Effector CD4-positive, alpha-beta T cell (primary cell): ENCODE results near the gene AFAP1L1. TPM values are rescaled to one million over a fixed set of nuclear protein-coding genes. Genes with fewer than 3 reads are reported as not detected.
A peak's percentile ranks its signal among the peaks of the same experiment; 100 is the strongest.

Source experiments
- DNase-seq: peaks from one replicate; pipeline ENCODE4 v3.0.0-alpha.2; 2020
- total RNA-seq: gene quantifications from one replicate; lab custom pipeline; 2026; lab: John Stamatoyannopoulos, UW

The AFAP1L1 gene
- total RNA-seq, result not detected

DNA sequence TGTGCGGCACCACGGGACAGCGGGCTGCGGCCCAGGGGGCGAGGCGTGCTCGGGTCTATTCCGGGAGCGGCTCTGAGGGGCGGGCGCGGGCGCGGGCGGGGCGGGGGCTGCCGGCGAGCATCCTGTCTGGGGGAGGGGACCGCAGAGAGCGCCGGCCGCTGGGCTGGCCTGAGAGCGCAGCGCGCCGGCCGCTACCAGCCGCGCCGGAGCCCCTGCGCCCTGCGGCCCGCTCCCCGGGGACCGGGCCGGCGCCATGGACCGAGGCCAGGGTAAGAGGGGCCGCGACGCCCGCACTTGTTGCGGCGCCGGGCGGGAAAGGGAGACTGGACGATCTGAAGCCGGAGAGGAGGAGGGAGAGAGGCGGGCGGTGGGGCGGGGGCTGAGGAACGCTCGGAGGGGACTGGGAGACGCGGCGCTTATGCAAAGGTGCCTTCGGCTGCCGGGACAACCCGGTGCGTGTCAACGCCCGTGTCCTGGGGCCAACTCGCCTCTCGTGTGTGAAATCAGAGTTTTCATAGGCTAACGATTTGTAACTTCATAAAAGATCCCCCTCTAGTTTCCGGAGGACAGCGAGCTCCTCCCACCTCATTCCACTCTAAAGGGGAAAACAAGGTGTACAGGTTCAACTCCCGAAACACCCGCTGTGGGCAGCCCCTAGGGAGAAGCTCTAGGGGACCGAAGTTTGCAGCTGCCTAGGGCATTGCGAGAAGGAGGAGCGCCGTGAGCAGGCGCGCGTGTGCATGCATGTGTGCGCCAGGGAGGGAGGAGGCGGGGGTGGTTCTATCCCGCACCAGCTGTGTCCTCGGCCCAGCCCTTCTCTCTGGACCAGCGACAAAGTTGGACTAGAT lies at the start of gene AFAP1L1:
TSS of gene AFAP1L1 (plus strand) at position 144 of the 848 bp plus-strand sequence. CDS start at position 254, 110 bp downstream.
- no peak for DNase-seq

DNA sequence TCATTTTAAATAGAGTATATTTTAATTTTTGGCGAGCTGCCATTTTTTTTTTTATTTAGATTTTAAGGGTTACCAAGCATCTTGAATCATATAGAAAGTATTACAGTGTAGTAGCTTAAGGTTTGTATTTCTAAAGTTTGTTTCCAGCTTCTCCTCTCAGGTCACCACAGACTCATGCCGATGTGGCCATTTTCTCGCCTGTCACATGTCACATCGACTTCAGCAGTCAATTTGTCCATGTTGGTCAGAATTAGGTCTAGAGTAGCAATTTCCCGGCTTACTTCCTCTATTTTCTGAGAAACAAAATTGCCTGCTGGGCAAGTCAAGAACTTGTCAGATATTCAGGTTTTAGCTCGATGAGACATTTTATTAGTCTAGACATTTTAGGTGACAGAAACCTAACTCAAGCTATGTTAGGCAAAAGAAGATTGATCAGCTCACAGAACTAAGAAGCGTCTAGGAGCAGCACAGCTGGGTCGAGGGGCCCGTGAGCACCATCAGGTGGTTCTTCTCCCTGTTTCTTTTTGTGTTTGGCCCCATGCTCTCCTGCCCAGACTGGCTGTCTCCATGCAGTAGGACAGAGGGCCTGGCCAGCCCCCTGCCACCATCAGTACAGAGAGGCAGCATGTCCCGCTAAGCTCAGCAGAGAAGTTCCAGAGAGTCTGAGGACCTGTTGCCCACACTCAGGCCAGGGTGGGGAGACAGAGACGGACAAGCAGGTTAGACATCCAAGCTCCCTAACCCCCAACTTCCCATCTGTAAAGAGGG lies 48.4 kb upstream of the AFAP1L1 start:
- no peak for DNase-seq

- DNase-seq, result no peak
Measured at GRCh38 chr5:149224282-149224681, 47.4 kb upstream of the AFAP1L1 start.

GRCh38 chr5:149227168-149227826 lies 44.4 kb upstream of the AFAP1L1 start:
- no peak for DNase-seq

DNA sequence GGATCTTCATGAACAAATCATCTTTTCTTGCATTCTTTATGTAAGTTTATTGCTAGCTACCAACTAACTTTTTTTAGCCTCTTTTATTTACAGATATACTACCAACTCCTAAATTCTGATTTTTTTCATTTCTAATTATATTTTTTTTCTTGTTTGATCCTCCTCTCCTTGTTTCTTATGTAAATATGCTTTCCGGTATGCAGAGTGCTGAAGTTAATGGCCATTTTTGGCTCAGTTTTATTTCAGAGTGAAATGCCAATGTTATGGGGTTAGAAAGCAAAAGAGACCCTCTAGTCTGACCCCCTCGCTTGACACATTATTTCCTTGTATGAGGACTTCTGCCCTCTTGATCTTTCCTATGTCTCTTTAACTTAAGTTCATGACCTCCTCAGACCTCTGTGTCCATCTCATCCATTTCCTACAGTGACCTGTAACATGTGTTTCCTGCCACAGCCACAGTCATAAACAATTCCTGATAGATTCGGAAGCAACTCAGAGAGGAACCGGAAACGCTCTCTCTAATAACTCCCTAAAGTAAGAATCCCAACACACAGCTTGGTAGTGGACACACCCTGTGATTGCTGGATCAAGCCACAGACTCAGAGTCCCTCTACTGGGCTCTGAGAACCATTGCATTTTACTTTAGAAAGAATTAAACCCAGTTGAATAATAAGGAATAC lies 42.9 kb upstream of the AFAP1L1 start:
- no peak for DNase-seq

DNA sequence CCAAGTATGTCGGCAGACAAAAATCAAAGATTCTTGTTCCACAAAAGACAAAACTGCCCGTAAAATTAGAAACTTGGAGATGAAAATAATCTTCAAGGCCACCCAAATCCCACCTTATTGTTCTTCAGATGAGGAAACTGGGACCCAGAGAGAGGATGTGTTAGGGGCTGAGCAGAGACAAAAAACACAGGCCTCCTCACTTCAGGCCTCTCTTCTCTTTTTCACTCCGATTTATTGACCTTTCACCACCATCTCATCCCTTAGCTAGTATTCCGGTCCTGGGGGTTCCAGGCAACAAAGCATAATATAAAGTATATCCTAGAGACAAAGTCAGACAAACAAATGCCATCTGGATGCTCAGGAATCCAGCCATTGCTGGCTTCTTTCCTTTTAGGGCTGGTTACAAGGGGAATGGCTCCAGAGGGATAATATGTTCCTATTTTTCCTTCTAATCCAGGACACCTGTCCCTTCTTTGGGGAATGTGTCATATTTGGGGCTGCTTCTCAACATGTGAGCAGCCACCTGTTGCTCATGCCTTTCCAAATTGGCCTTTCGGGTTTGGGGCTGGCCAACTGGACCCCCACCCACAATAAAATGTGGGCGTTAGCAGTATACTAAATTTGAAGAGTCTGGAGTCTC lies 42.2 kb upstream of the AFAP1L1 start:
- DNase-seq, result no peak

DNA sequence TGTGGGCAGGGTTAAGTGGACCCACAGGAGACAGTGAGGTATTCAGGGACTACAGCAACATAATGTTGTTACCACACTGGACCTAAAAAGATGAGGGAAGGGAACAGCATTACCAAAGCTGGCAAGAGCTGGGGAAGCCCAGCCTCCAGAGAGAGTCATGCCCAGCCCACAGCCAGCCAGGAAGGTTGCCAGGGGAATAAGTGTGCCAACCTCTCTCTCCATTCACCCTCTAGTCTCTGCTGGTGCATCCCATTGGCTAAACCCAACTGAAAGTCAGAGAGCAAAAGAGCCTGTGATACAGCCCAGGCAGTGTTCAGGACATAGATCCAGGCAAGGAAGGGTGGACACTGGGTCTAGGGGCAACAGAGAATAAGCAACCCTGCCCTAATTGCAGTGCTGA lies 35.8 kb upstream of the AFAP1L1 start:
- no peak for DNase-seq

GRCh38 chr5:149237662-149238061 lies 34.0 kb upstream of the AFAP1L1 start:
- DNase-seq, result no peak

DNA sequence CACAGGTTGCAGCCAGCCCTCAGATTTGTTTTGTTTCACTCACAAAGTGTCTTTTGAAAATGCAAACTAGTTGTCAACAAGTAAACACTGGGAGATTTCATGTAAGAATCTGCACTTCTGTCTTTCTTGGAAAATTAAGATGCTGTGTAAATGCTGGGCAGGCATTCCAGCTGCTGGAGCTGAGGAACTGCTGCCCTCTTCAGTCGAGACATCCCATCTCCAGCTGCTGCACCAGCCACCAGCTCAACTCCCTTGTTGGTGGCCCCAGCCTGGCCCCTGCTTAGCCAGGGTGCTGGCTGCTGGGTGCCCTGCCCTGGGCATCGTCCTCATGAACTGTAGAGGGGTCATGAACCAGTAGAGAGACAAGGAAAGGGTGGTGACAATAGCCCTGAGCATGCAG lies 33.1 kb upstream of the AFAP1L1 start:
- no peak for DNase-seq

DNA sequence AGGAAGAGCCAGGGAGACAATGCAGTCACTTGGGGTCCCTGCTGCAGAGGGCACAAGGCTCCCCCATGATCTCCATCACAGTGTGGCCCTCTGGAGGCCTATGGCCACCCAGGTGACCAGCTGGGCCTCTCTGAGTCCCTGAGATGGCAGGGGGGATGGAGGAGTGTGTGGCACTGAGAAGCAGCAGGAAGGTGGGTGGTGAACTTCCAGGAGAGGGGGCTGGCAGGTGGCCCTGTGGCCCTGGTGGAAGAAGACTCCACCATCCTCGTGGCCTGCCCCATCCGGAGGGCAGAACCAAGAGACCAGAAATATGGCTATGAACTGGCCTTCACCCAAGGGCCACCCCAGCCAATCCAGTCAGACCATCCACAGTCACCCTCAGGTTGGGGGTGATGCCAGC lies 31.7 kb upstream of the AFAP1L1 start:
- DNase-seq, result no peak

DNA sequence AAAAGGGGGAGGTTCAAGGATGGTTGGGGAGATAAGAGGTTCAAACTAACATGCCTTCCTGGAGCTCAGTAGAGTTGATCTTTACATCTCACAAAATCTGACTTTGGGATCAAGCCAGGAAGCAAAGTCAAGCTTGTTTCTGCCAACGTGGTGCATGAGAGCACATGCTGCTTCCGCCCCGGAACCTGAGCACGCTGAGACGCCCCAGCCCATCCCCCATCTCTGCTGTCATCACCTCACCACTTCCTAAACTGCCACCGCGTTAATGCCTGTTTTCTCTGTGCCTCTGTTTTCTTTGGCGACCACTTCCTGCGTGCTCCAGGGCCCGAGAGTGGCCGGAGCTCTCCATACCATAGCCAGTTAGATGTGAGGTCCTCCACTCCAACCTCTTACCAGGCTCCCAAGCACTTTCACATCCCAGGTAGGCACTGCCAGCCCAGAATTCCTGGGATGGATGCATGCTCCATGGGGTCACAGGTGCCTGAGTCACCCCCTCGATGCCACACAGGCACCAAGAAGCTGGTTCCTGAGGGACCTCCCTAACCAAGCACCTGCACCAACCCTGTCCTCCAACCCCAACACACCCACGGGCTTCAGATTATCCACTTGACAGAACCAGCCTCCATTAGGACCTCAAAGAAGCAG lies 31.2 kb upstream of the AFAP1L1 start:
- peak; percentile 69 for DNase-seq

DNA sequence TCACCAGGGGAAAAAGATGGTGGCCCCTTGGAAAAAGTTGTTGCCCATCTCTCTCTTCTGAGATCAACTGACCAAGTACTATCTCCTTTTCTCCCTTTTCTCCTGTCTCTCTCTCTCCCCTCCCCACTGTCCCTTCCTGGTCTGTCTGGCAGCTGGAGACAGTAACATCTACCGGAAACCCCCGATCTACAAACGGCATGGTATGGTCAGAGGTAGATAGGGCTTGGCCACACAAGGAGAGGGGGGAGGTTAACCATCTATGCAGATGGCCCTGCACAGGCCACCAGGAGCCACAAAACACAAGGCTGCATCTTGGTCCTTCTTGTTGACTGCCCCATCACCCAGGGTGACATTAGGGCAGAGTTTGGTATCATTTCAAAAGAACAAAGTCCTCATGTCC lies 29.3 kb upstream of the AFAP1L1 start:
- DNase-seq, result no peak

DNA sequence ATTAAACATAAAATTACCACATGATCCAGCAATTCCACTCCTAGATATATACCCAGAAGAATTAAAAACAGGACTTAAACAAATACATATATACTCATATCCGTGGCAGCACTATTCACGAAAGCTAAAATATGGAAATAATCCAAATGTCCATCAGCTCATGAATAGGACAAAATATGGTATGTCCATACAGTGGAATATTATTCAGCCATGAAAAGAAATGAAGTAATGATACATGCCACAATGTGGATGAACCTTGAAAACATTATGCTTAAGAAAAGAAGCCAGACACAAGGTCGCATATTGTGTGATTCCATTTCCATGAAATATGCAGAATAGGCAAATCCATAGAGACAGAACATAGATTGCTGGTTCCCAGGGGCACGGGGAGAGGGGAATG lies 24.8 kb upstream of the AFAP1L1 start:
- no peak for DNase-seq

DNA sequence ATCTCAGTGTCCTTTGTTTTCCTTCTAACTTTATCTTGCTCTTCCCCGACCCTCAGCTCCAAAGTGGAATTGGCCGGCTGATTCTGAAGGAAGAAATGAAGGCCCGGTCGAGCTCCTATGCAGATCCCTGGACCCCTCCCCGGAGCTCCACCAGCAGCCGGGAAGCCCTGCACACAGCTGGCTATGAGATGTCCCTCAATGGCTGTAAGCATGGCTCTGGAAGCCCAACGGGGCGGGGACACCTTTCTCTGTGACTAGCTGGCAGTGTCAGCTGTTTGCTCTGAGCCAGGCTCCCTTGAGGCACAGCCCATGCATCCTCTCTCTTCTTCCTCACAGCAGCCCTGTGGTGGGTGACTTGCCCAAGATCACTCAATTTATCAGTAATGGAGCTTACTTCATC lies 23.9 kb upstream of the AFAP1L1 start:
- DNase-seq, result no peak

- no peak for DNase-seq
Measured at GRCh38 chr5:149251546-149251945, 20.1 kb upstream of the AFAP1L1 start.

DNA sequence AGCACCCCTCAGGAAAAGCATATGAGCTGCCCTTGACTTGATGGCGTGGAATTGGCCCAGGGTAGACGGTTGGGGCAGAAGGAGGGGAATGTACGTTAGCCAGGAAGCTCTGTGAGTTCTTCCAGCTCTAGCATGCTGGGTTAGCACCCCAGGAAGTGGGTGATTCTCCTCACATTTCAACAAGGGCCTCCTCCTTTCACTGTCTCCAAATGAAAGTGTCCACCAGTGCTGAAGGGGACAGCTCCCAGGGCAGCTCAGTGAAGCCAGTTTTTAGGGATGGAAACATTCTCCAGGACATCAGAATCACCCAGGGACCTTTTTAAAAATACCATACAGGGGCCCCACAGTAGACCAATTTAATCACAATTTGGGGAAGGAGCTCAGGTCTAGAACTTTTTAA lies 17.2 kb upstream of the AFAP1L1 start:
- no peak for DNase-seq

- DNase-seq, result no peak
Measured at GRCh38 chr5:149256451-149256850, 15.2 kb upstream of the AFAP1L1 start.

GRCh38 chr5:149257131-149257530 lies 14.5 kb upstream of the AFAP1L1 start:
- no peak for DNase-seq

GRCh38 chr5:149257889-149258705 lies 13.6 kb upstream of the AFAP1L1 start:
- DNase-seq, result no peak

DNA sequence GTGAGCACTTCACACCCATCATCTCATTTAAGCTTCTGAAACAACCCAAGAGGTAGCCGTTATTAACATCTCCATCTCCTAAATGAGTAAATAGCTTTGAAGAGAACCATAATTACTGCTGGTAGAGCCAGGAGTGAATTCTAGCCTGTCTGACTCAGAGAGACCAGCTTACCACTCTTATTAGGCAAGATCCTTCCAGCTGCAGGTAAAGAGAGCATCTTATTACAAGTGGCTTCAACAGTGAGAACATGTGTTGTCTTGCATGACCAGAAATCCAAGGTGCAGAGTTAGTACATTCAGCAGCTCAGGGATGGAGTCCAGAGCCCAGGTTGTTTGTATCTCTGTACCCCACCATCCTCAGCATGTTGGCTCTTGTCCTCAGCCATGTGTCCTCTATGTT lies 10.9 kb upstream of the AFAP1L1 start:
- no peak for DNase-seq

DNA sequence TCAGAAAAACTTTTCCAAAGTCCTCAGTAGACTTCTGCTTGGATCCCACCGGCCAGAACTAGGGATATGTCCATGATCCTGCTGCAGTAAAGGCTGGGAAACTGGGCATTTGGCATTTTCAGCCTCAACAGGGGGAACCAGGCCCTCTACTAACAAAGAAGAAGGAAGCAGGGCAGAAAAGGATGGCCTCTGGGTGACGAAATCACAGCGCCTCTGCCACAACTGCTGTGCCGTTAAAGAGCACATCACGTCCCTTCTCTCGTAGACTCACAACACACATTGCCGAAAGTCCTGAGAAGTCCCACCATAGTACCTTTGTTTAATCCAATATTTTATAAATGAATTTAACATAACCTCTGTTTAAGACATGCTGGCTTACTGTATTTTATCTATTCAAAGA lies 10.4 kb upstream of the AFAP1L1 start:
- DNase-seq, result no peak
